Loucy (cell line): Measurements from ENCODE around the gene OR8G5.

Experiments used
- H2AFZ ChIP-seq: fragments of 200-600 bp; sonication (generic); 2 replicates; pipeline ENCODE4 v1.6.0; 2016; ENCODE audit warnings: antibody characterized with exemption, mild to moderate bottlenecking, low read length, moderate library complexity
- H3F3A ChIP-seq: fragments of 200-600 bp; 2 replicates; pipeline ENCODE4 v1.6.0; 2016; ENCODE audit warnings: antibody characterized with exemption, low read depth, mild to moderate bottlenecking
- H3K27me3 ChIP-seq: fragments of 200-600 bp; sonication (generic); 2 replicates; pipeline ENCODE4 v1.6.1; 2014; ENCODE audit warnings: low read length, mild to moderate bottlenecking; ENCODE audit not compliant: insufficient read depth, poor library complexity, severe bottlenecking
- H3K36me3 ChIP-seq: fragments of 200-600 bp; sonication (generic); 2 replicates; pipeline ENCODE4 v1.6.1; 2016; ENCODE audit warnings: low read length; ENCODE audit not compliant: insufficient read depth
- H3K4me1 ChIP-seq: fragments of 200-600 bp; sonication (generic); 2 replicates; pipeline ENCODE4 v1.5.1; 2014; ENCODE audit warnings: low read length, mild to moderate bottlenecking; ENCODE audit not compliant: insufficient read depth, poor library complexity, severe bottlenecking
- H3K4me2 ChIP-seq: fragments of 200-600 bp; sonication (generic); 2 replicates; pipeline ENCODE4 v1.6.0; 2014; ENCODE audit warnings: antibody characterized with exemption, low read length, low read depth, mild to moderate bottlenecking; ENCODE audit not compliant: poor library complexity, severe bottlenecking
- H3K4me3 ChIP-seq: fragments of 200-600 bp; sonication (generic); 2 replicates; pipeline ENCODE4 v1.5.1; 2014; ENCODE audit warnings: low read length, mild to moderate bottlenecking, mixed read lengths; ENCODE audit not compliant: poor library complexity, severe bottlenecking
- H3K79me2 ChIP-seq: fragments of 200-600 bp; sonication (generic); 2 replicates; pipeline ENCODE4 v1.6.1; 2014; ENCODE audit warnings: low read length; ENCODE audit not compliant: insufficient read depth
- H3K9ac ChIP-seq: fragments of 200-600 bp; sonication (generic); 2 replicates; pipeline ENCODE4 v1.6.0; 2014; ENCODE audit warnings: mild to moderate bottlenecking, low read depth, low read length, moderate library complexity; ENCODE audit not compliant: poor library complexity, severe bottlenecking
- H3K9me2 ChIP-seq: fragments of 200-600 bp; sonication (generic); replicated peaks from 2 replicates; pipeline ENCODE4 v1.6.1; 2016; ENCODE audit warnings: low read depth, low read length, mixed read lengths
- H3K9me3 ChIP-seq: fragments of 200-600 bp; sonication (generic); 2 replicates; pipeline ENCODE4 v1.6.1; 2014; ENCODE audit warnings: mild to moderate bottlenecking, antibody characterized with exemption, low read length, low read depth; ENCODE audit not compliant: insufficient read depth
- H4K20me1 ChIP-seq: fragments of 200-600 bp; sonication (generic); 2 replicates; pipeline ENCODE4 v1.6.0; 2014; ENCODE audit warnings: antibody characterized with exemption, low read length, mild to moderate bottlenecking; ENCODE audit not compliant: insufficient read depth, poor library complexity, severe bottlenecking
- CTCF ChIP-seq: fragments of 200-600 bp; sonication (generic); conservative IDR thresholded peaks from 2 replicates; pipeline ENCODE4 v1.5.1; 2014; ENCODE audit warnings: mild to moderate bottlenecking, antibody characterized with exemption, low read length
- EZH2phosphoT487 ChIP-seq: fragments of 200-600 bp; IDR thresholded peaks from 2 replicates; pipeline ENCODE4 v1.6.1; 2018; ENCODE audit warnings: antibody characterized with exemption, mild to moderate bottlenecking, moderate library complexity, borderline replicate concordance

Gene OR8G5

GRCh38 chr11:124302347-124303125, 46.4 kb downstream of the OR8G5 start:
- H2AFZ ChIP-seq, result no peak overlapping the region
- no peaks in the 10 kb centered on the region for H3F3A ChIP-seq
- H3K36me3 ChIP-seq, result no peaks in the 10 kb centered on the region
- no peaks in the 10 kb centered on the region for H3K9me3 ChIP-seq
- no peak overlapping the region for H3K9ac ChIP-seq
- no peaks in the 10 kb centered on the region for H3K9me2 ChIP-seq
- H3K4me2 ChIP-seq, result no peak overlapping the region
- H3K4me1 ChIP-seq, result no peaks in the 10 kb centered on the region
- H4K20me1 ChIP-seq, result no peaks in the 10 kb centered on the region
- no peaks in the 10 kb centered on the region for H3K79me2 ChIP-seq
- TF ChIP-seq CTCF (no peak), EZH2phosphoT487 (no peak)
- no peak overlapping the region for H3K4me3 ChIP-seq
- no peaks in the 10 kb centered on the region for H3K27me3 ChIP-seq

- H3K27me3 ChIP-seq, result no peaks in the 10 kb centered on the region
- no peaks in the 10 kb centered on the region for H3K36me3 ChIP-seq
- H2AFZ ChIP-seq, result no peak overlapping the region
- TF ChIP-seq CTCF, result no peak
- TF ChIP-seq EZH2phosphoT487, result no peak
- H3K79me2 ChIP-seq, result no peaks in the 10 kb centered on the region
- H3K4me2 ChIP-seq, result no peak overlapping the region
- H3K9me3 ChIP-seq, result no peaks in the 10 kb centered on the region
- no peaks in the 10 kb centered on the region for H4K20me1 ChIP-seq
- H3K4me3 ChIP-seq, result no peak overlapping the region
- no peaks in the 10 kb centered on the region for H3K9me2 ChIP-seq
- no peaks in the 10 kb centered on the region for H3F3A ChIP-seq
- H3K4me1 ChIP-seq, result no peaks in the 10 kb centered on the region
- H3K9ac ChIP-seq, result no peak overlapping the region
Observed at GRCh38 chr11:124307093-124307492, 50.9 kb downstream of the OR8G5 start.

- H3K4me3 ChIP-seq, result no peak overlapping the region
- no peaks in the 10 kb centered on the region for H4K20me1 ChIP-seq
- H3K4me2 ChIP-seq, result no peak overlapping the region
- no peaks in the 10 kb centered on the region for H3K27me3 ChIP-seq
- H3K4me1 ChIP-seq, result no peaks in the 10 kb centered on the region
- H3K9me3 ChIP-seq, result no peaks in the 10 kb centered on the region
- H3F3A ChIP-seq, result no peaks in the 10 kb centered on the region
- H3K79me2 ChIP-seq, result no peaks in the 10 kb centered on the region
- H3K9me2 ChIP-seq, result no peaks in the 10 kb centered on the region
- H3K36me3 ChIP-seq, result no peaks in the 10 kb centered on the region
- H2AFZ ChIP-seq, result no peak overlapping the region
- H3K9ac ChIP-seq, result no peak overlapping the region
- TF ChIP-seq CTCF, result no peak
- no peak for TF ChIP-seq EZH2phosphoT487
Observed at GRCh38 chr11:124310721-124311120, 54.5 kb downstream of the OR8G5 start.
